Embryonic facial prominence (tissue), 1 donor: Measurements from ENCODE around the gene CPSF7.
"Not testable (repeated sequence)": the region's sequence is repeated elsewhere in the genome, so short reads cannot be mapped to it uniquely, and the experiment has no call there.

Experiments used
- DNase-seq: peaks from one replicate; pipeline ENCODE4 v3.0.0-alpha.2; 2016; ENCODE audit errors: extremely low spot score

The CPSF7 gene

DNA sequence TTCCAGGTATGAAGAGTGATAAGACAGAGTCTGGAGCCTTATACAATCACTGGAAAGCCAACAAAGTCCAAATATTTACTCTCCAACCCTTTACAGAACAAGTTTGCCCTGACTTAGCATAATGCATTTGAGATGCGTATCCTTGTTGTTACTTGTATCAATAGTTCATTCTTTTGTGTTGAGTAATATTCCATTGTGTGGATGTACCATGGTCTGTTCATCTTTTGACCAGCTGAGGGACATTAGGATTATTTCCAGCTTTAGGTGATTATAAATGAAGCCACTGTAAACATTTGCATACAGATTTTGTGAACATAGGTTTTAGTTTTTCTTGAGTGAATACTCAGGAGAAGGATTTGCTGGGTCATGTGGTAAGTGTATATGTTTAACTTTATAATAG, 9.8 kb upstream of the CPSF7 start:
- DNase-seq = no peak

DNA sequence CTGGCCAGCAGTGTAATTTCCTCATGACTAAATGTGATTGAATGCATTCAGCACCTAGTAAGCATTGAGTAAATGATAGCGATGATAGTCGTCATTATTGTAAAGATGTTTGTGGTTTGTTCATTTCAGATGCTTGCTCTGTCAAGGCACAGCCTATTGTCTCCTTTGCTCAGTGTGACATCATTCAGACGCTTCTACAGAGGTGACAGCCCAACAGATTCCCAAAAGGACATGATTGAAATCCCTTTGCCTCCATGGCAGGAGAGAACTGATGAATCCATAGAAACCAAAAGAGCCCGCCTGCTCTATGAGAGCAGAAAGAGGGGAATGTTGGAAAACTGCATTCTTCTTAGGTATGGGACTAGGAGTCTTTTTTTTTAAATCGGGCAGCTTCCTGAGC, 7.7 kb upstream of the CPSF7 start:
- DNase-seq = no peak

DNA sequence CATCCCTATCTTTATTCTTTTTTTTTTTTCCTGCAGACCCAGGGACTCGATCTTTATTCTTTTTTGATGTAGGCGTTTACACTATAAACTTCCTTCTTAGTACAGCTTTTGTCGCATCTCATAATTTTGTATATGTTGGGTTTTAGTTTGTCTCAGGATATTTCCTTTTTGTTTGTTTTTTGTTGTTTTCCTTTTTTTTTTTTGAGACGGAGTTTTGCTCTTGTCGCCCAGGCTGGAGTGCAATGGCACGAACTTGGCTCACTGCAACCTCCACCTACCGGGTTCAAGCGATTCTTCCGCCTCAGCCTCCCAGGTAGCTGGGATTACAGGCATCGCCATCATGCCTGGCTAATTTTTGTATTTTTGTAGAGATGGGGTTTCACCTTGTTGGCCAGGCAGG, 1.1 kb upstream of the CPSF7 start:
- not testable (repeated sequence) for DNase-seq

DNA sequence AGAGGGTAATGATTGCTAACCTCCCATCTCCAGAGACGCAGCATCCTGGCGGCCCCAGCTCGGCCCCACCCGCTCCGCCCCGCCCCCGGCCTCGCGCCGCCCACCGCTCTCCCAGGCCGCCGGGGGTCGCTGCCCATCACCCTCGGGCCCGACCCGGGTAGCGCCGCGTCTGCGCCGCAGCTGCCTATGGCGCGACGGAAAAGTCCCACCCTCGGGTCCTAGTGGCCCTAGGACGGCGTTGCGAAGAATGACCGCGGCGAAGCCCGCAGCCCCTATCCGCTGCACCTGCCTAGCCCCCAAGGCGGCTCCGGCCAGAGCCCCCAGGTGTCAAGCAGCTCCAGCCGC, 457 bp downstream of the CPSF7 start:
- no peak for DNase-seq

DNA sequence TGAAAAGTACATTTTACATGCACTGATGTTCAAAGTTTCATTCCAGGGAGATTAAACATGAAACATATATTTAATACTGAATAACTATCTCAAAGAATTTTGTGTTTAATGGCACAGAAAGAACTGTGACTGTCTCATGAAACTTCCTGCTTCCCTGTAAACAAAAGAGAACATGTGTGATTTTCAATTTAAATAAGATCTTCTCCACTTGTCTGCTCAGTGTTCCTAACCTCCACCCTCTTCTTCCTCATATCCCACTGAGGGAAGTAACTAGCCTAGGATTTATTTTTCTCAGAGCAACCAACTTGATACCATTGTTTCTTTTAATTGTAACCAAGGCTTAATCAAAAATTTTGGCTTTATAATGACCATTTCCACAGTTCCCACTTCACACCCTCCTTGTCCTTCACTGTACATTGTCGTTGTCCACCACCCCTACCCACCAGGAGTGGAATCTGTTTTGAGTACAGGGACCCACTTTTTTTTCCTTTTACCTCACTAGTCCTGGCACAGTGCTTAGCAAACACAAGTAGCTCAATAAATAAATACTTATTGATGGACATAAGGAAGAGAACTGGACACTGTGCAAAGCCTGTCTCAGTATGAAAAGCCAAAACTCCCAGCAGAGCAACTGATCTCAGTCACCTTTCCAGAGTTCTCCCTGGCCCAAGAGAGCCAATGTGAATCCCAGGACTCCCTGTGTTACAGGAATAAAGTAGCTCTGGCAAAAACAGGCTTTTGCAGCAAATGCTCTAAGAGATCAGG, 4.2 kb downstream of the CPSF7 start:
- DNase-seq = no peak

DNA sequence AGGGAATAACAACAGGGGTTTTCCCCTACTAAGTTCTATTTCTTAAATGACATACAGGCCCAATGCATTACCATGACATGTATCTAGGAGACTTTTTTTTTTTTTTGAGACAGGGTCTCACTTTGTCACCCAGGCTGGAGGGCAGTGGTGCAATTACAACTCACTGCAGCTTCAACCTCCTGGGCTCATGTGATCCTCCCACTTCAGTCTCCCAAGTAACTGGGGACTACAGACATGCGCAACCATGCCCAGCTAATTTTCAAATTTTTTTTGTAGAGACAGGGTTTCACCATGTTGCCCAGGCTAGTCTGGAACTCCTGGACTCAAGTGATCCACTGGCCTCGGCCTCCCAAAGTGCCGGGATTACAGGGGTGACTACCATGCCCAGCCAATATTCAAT, 7.5 kb downstream of the CPSF7 start:
- DNase-seq = no peak

DNA sequence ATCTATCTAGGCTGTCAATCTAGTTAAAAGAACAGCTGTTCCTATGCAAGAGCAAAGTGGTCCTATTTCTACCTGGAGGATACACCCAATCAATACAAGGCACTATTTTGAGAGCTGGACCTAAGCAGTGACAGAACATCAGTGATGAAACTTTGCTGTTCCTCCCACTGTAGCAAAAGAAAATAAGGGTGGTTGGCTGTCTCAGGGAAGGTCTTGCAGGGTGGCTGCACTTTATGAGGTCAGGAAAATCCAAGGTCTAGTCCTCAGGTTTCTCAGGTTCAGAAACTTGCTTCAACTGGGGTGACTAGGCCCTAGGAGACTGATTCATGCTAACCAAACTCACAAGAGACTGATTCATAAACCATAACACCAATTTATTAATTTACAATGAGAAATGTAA, 11.6 kb downstream of the CPSF7 start:
- no peak for DNase-seq

DNA sequence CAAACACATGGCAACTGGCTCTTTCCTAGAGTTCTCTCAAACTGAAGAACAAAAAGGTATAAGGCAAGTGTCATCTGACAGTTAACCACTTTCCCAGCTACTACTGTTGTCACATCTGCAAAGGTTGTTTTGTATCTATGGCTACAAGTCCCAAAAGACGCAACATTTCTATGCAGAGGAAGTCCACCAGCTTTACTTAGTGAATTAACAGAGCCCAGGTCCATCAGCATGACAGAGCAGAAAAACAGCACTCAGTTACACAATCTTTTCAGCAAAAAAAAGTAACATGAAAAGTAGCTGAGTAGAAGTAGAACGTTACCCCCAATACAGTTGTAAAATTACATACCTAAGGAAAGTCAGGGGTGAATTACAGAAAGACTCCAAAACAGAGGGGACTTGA, 12.1 kb downstream of the CPSF7 start:
- DNase-seq = no peak

DNA sequence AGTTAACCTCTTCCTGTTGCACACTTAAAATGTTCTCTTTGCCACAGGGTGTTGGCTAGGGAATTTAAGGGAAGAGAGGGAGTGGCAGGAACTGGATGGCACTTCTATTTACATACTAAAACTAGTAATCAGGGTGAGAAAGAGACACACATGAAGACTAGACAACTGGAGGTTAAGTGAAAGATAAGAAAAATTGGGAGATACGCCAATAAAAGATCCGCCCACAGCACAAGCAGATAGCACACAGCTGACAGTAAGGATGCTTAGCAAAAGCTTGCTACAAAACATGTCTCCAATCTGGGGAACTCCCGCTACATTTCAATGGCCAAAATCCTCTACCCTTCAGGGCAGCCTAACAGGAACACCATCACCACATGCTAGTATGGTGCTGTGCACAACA, 12.8 kb downstream of the CPSF7 start:
- DNase-seq = no peak

DNA sequence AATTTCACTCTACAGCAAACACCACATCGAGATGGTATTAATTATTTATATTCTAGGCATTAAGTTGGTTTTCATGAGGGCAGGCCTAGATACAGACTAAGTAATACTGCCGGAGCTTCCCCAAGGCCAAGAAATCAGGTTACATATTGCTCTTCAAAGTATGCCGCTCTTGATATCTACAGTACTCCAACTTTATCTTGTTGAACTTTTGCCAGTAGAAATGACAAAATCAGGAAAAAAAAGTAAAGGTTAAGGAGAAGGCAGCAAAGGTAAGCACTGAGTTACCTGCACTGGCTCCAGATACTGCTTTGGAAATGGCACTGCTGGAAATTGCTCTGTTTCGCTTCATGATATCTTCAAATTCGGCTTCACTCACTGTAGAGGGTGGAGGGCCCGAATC, 14.4 kb downstream of the CPSF7 start:
- DNase-seq = no peak

DNA sequence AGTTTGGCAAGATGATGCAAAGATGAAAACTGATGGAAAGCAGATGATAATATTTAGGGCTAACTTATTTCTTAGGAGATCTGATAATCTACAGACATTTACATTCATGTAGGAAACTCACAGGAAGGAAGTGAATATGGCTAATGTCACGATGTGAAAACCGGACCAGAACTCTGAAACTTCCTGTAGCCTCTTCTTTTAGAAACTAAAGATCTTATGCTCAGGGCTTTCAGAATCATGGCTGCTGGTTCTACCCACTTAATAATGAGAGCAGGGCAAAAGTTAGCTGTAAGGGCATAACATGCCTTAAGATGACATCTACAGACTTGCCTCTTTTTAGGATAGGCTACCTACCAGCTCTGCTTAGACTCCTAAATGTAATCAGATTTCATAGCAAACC, 15.2 kb downstream of the CPSF7 start:
- no peak for DNase-seq

DNA sequence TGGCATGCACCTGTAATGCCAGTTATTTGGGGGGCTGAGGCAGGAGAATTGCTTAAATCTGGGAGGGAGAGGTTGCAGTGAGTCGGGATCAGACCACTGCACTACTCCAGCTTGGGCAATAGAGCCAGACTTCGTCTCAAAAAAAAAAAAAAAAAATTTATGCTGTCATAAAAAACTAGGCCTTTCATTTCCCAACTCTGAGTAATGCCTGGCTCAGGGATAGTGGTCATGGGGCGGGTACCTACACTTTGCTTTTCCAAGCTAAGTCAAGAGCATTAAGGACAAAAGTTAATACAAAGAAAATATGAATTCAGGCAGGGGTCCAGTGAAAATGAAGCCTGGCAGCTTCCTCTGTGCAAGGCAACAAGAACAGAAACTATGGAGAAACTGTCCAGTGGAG, 16.3 kb downstream of the CPSF7 start:
- no peak for DNase-seq

DNA sequence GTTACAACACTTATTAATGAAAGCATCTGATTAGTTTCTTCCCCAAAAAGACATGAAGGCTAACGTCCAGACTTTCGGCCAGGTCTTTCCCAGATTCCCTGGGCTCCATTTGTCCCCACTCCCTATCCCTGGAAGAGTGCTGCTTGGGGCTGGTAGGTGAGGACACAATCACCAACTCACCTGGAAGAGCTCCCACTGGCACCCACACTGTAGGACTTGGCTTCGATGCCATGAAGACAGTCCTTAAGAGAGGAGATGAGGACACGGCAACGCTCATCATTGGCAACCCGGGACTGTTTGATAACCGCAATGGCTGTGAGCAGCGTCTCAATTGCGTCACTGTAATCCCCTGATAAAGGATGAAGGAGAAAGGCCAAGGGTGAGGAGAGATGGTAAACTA, 18.2 kb downstream of the CPSF7 start:
- no peak for DNase-seq

DNA sequence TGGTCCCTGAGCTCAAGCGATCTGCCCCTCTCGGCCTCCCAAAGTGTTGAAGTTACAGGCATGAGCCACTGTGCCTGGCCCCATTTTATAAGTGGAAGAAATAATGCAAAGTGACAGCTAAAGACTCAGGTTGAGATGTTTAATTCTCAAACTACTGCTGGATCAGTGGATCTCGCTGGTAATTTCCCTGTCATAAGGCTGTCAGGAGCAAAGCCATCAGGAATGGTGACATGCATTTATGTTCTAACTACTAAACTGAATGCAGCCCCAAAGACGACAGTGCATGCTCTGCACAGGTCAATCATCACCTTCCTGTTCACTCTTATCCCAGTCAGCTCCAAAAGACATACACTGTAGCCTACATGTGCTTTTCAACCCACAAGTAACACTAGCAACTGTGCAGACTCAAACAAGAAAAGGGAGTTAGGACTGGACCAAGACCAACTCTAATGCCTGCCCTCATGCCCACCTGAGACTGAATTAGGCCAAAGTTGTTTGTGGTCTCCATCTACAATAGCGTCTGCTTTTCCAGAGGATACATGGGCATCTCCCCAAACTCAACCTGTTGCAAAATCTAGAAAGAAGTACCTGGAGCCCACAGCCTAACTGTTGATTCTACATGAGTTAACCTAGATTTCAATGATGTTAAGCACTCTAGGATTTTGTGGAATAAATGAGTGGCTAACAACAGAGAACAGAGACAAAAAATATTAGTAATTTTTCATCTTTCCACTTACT, 22.6 kb downstream of the CPSF7 start:
- no peak for DNase-seq

DNA sequence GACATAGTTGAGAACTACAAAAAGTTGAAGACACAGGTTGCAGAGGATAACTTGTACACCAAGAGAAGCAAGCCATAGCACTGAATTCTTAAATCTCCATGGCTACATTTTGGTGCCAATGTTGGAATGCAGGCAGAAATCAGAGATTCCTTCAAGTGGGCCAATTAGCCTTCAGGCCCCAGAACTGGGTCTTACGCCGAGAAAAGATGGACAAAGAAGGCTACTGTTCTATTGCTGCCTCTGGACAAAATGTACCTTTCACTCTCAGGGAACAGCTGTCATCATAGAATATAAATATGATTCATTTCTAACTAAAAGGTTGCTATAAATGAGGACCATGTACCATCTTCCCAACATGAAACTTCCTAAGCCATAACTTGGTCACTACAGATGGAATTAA, 23.7 kb downstream of the CPSF7 start:
- DNase-seq = no peak

DNA sequence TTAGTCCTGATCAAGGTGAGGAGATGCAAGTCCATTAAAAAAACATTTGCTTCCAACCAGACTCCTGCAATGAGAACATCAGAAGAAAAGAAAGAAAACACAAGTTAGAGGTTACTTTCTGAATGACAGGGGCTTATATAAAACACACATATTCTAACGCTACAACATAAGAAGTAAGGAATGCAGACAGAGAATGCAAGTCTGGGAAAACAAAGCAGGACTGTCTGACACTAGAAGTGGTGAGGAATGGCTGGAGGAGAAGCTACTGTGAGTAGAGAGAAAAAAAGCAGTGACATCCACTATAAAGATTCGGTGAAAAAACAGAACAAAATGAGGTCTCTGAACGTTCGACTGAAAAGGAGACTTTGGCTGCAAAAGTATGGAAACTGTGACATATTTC, 25.1 kb downstream of the CPSF7 start:
- DNase-seq = no peak

DNA sequence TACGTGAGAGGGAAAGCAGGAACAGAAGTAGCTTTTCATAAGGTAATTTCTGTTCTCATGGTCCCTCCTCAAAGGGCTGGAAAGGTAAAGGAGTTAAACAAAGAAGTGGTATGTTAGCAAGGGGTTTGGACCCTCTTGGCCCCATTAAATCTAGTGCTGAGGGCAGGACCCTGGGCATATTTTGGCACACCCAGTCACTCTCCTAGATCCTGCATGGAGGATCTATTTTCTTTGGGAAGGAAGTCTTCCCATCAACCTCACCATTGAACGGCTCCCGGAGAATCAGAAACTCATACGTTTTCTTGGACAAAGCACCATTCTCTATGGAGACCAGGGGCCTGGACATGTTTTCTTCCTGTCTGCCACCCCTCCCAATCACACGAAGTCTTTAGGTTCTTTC, 25.7 kb downstream of the CPSF7 start:
- no peak for DNase-seq

DNA sequence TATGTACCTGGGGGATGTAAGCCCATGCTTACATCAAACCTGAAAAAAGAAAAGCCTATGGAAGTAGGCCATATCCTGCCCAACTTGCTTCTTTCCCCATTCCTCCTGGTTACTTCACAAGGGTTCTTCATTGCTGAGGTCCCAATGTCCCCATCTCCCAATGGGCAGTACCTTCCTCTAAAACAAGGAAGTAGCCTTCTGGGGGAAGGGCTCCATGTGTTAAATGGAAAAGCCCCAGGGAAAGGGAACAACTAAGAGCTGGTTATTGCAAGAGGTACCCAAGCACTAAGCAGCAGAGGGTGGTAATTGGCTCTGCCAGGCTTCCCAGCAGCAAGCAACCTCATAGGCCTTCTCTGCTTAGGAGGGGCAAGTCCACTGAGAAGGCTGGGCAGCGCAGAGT, 26.1 kb downstream of the CPSF7 start:
- DNase-seq = no peak

DNA sequence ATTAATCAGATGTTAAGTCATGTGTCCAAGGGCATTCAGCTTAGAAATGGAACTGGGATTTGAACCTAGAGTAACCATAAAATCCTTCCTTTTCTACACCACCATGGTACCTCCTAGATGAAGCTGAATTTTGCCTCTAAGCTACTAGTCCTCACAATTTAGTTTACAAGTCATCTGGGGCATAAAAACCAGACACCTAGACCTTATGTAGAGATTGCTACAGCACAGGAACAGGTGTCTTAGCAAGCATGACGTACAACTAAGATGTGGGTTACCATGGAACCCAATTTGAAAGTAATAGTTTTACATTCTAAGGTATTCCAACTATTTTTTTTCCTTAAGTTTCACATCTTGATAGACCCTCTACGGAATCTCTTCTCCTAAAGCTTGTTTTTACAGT, 28.2 kb downstream of the CPSF7 start:
- DNase-seq = no peak

DNA sequence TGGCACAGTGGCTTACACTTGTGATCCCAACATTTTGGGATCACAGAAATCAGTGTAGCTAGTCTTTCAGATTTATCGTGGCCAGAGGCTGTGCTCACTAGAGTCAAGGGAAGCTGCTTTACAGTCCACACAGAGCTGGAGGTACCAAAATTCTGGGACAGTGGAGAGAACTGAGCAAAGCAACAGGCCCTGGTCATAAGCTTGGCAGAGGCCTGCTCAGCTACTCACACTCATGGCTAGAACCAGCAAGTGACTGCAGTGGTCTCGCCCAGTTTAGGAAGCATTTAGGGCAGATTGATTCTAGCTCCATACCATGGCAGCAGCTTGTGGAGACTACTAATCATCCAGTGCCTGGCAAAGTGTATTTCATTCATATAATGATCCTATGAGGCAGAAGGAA, 28.6 kb downstream of the CPSF7 start:
- DNase-seq = no peak

DNA sequence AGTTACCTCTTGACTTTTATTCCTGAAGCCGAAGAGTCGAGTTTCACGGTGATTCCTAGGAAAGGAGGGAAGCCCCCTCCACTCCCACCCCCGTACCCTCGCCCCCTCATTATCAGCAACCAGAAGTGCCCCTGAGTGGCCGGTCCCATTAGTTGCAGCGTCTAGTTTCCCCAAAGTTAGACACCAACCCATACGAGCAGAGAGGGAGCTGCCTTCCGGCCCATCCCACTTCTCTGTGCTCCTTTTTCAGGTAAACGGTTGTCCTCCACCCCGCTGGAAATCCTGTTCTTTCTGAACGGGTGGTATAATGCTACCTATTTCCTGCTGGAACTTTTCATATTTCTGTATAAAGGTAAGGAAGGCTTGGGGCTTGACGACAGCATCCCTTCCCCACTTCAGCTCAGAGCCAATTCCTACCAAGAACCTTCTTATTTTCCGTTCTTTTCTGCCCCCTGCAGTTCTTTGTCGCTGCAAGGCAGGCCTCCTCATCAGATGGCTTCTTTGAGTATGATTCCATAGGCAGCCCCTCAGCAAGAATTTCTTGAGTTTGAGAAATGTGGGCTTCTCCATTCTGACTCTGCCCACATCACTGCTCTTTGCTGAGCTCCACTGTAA, 36.7 kb downstream of the CPSF7 start:
- DNase-seq = no peak

DNA sequence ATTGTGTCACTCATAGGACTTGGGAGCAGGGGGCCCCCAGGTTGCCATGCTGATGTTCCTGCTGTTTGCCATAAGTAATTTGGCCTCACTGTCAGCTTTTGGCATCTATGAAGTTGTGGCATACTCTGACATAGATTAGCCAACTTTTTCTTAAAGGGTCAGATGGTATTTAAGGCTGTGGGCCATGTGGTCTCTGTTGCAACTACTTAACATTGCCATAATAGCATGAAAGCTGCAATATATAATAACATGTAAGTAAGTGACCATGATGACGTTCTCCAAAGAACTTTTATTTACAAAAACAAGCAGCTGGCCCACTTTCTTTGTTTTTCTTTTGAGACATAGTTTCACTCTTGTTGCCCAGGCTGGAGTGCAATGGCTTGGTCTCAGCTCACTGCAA, 39.6 kb downstream of the CPSF7 start:
- DNase-seq = no peak
